Kidney epithelial cell (primary cell): ENCODE measurements around the gene DCXR. TPM values are rescaled to one million over a fixed set of nuclear protein-coding genes. Genes with fewer than 3 reads are reported as not detected.

Source experiments
- DNase-seq: peaks from one replicate; pipeline ENCODE4 v3.0.0-alpha.2; 2010; ENCODE audit warnings: low read depth
- H3K27me3 ChIP-seq: 2 replicates; pipeline ENCODE4 v1.6.0; 2011; ENCODE audit warnings: low read length; ENCODE audit not compliant: control insufficient read depth, insufficient read depth
- H3K36me3 ChIP-seq: 2 replicates; pipeline ENCODE4 v1.5.1; 2011; ENCODE audit warnings: low read length; ENCODE audit not compliant: control insufficient read depth, insufficient read depth
- H3K4me3 ChIP-seq: 2 replicates; pipeline ENCODE4 v1.5.1; 2011; ENCODE audit warnings: low read depth, mild to moderate bottlenecking, control low read depth, low read length
- CTCF ChIP-seq: IDR thresholded peaks from 2 replicates; pipeline ENCODE4 v1.5.1; 2011; ENCODE audit warnings: mild to moderate bottlenecking, moderate library complexity, low read length, control low read depth, inconsistent platforms; ENCODE audit not compliant: insufficient read depth, poor library complexity, severe bottlenecking
- total RNA-seq: library from RNA; depleted of rRNA; stranded (reverse); fragments of >200 nt; gene quantifications from 2 replicates; pipeline ENCODE4 v1.2.3, GENCODE V29; 2015

The DCXR gene
- 70.8 and 73.6 TPM in 2 replicates for total RNA-seq

DNA sequence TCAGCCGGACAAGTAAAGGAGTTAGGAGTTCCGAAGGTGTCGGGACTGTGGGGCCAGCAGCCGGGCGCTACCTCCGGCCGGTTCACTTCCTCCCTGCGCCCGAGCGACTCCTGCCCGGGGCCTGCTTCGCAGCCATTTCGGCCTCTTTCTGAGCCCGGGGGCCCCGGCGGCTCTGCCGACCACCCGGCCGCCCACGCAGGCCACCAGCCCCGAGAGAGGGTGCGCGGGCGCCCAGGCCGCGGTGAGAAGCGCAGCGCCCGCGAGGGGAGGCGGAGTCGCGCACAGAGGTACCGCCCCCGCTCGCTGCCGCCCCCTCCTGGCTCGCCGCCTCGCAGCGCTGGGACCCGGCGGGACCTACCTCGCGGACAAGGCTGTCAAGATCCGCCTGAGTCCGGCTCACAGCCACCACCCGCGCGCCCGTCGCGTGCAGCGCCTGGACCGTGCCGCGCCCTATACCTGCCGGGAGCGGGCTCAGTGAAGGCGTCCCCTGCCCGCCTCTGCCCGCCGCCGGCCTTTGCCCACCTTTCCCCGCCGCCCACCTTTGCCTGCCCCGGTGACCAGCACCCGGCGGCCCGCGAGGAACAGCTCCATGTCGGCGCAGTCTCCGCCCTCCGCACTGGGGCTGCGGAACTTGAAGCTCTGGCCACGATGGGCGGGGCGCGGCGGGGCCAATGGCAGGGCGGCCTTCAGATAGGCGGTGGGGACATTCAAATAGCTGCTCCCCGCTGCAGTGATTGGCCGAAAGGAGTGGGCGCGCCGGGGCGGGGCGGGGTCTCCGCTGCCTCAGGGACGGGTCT lies at the start of gene DCXR:
Gene DCXR, minus strand, starts transcription at position 606 of the 797 bp plus-strand sequence. Its CDS starts 15 bp downstream, at position 591.
- TF ChIP-seq CTCF, result peak; percentile 49
- H3K36me3 ChIP-seq, result no peaks in the 10 kb centered on the region
- DNase-seq, result peak; percentile 87
- peak within 1 kb of the TSS; percentile 45 for H3K4me3 ChIP-seq
- H3K27me3 ChIP-seq, result peaks cover under 1% of the 10 kb centered on the region

DNA sequence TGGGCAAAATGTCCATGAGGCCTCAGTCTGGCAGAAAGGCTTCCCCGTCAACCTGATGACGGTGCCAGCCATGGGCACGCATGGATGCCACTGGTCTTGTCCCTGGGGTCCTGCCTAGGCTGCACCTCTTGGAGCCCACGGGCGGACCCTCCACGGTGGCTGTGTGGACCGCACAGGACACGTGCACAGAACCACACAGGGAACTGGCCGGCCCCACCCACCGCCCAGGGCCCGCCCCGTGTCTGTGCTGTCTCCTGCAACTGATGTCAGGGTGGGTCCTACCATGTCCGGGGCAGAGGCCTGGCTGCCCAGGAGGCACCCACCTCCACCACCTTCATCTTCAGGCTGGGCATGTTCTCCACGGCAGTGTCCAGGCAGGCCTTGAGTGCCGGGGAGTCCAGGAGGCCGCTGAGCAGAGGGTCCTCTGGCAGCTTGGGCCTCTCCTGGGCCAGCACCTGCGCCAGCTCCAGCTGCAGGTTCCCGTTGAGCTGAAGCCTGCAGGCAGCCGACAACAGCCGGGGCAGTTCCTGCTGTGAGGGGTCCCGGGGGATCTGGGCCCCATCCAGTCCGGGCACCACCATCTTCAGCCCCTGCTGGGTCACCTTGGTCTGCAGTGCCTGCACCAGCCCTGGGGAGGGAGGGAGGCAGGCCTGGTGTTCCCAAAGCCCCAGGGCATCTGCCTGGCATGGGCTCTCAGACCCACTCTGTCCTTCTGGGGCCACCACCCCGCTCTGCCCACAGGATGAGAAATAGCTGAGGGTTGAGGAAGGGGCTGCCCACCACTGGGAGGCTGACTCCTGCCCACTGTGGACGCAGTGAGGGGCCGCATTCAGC lies 48.7 kb upstream of the DCXR start:
- no peaks in the 10 kb centered on the region for H3K27me3 ChIP-seq
- DNase-seq, result no peak
- no peak for TF ChIP-seq CTCF

GRCh38 chr17:82085031-82085861 lies 47.7 kb upstream of the DCXR start:
- Histone ChIP-seq H3K27me3 (no peaks in the 10 kb centered on the region), H3K4me3 (no peak overlapping the region), H3K36me3 (peaks cover 9% of the 10 kb centered on the region)
- TF ChIP-seq CTCF, result no peak
- DNase-seq, result no peak

More for the DNA sequence above, 48.7 kb upstream of the DCXR start:
- Histone ChIP-seq H3K36me3 (peaks cover 8% of the 10 kb centered on the region), H3K4me3 (no peak overlapping the region)

GRCh38 chr17:82084373-82085030 lies 47.0 kb upstream of the DCXR start:
- H3K27me3 ChIP-seq, result no peaks in the 10 kb centered on the region
- no peak overlapping the region for H3K4me3 ChIP-seq
- TF ChIP-seq CTCF, result no peak
- DNase-seq, result no peak
- H3K36me3 ChIP-seq, result peaks cover 9% of the 10 kb centered on the region
